GM18519 (cell line): ENCODE data around the gene CHST11.

Experiments used
- ATAC-seq: cut with Tn5 transposase; IDR thresholded peaks from one replicate; pipeline ENCODE4 v1.9.1; 2021; ENCODE audit warnings: mild to moderate bottlenecking, moderate library complexity; ENCODE audit not compliant: unreplicated experiment, low FRiP score

Gene CHST11

GRCh38 chr12:104659058-104659457 is 202.3 kb downstream of the CHST11 start:
- ATAC-seq: no peak

DNA sequence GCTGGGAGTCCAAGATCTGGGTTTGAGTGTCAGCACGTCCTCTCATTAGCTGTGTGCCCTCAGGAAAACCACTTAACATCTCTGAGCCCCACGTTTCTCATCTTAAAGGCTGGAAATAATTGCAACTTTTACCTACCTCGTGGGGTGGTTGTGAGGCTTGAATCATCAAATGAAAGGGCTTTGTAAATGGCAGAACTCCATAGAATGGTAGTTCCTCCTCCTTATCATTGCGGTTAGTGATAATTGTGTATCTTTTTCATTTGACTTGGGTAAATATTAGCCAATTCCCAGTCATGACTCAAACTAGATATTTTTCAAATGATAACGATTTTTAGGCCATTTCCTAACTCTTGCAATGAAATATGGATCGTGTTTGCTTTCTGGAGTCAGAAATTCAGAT is 205.5 kb downstream of the CHST11 start:
- ATAC-seq: no peak

DNA sequence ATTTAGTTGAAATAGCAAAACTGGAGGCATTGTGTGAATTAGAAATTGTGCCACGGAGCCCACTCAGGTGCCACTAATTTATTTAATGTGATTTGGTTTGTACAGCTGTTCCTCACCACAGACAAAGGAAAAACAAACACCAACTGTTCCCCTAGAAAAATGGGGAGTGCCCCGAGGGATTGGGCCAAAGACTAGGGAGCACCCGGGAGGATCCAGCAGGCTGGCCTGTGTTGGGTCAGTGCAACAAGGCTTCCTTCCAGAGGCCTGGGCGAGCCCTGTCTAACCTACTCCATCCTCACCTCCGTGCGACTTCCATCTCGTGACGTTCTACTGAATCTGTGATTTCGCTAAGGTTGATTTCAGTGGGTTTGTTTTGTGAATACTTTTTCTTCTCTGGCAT is 206.2 kb downstream of the CHST11 start:
- ATAC-seq: no peak

DNA sequence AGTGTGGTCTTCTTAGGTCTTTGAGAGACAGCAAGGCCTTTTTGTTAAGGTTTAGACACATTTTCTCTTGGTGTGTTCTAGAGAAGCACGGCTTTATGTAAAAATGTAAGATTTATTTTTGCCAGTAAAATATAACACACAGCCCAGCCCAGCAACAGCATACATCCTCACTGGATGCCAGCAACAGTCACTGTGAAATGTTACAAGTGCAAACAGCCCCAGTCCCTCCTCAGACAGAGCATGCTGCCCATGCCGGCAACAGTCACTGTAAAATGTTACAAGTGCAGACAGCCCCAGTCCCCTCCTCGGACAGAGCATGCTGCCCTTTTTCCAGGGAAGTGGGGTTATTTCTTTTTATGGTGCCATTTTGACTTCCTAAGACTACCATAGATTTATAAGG is 207.6 kb downstream of the CHST11 start:
- no peak for ATAC-seq

- no peak for ATAC-seq
Measured at GRCh38 chr12:104665296-104665695, 208.5 kb downstream of the CHST11 start.

DNA sequence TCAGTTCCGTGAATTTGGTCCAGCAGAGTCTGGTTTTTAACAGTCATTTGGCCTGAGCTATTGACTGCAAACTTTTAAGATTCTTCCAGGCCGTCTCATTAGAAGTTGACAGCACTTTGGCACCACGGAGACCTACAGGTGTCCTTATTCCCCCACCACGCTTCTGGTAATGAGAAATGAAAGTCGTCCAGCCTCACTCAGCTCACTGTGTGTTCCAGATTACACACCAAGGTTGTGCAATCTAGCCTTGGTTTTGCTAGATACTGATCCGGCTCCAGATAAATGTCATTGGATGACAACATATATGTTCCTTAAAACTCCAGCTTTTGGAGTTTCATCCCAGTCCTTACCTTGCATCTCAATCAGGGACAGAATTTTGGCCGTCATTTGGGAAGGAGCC is 210.4 kb downstream of the CHST11 start:
- no peak for ATAC-seq

GRCh38 chr12:104668274-104668718 is 211.5 kb downstream of the CHST11 start:
- ATAC-seq: no peak

DNA sequence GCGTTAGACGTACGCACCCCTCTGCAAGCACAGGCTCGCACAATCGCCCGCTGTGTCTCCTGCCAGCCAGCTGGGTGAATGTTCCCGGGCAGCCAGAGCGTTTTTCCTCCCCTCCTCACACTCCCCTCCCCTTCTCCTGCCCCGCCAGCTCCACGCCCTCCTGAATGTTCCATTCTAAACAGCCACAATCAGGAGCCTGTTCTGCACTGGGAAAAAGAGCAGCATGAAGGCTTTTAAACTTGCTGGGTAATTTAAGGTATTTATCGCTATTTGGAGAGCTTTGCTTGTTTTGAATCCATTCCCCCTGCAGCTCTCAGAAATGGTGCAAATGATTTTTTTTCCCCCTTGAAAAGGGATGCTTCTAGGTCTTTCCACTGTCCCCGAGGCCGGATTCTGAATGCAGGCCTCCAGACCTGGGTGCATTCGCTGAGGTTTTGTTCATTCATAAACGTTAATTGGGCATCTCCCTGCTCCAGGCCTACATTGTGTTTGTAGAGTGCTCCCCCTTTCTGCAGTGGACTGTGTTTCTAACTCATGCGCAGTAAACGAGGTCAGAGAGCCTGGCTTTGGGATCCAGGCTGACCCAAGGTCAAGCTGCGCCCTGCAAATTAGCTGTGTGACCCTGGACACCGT is 212.5 kb downstream of the CHST11 start:
- ATAC-seq: no peak

GRCh38 chr12:104669851-104670337 is 213.1 kb downstream of the CHST11 start:
- no peak for ATAC-seq

- no peak for ATAC-seq
Measured at GRCh38 chr12:104670439-104671408, 214.0 kb downstream of the CHST11 start.

DNA sequence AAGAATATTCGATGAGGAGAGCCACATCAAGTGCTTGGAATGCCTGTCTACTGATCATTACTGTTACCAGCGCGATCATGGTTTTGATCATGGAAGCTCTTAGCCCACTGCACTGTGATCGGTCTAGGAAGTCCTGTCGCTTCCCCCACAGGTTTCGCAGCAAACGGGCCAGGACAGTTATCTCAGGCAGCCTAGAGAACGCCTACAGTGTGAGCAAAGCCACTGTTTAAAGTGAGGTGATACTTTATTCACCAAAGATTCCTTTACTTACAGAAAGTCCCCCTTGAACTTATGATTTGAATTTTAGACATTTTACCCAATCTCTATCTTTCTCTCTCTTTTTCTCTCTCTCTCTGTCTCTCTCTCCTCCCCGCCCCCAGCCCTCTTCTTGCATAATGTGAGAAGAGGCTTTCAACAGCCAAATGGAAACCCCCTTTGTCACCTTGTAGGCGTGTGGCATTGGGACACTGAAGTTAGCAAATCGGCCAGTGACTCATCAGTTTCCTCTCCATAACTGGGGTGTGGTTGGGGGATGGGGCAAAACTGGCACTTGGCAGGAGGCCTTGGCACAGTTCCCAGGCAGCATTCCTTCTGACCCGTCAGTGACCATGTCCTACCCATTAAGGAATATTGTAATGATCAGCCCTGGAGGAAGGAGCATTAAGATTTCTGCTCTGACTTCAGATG is 214.8 kb downstream of the CHST11 start:
- ATAC-seq: peak; percentile 48

GRCh38 chr12:104672096-104672445 is 215.3 kb downstream of the CHST11 start:
- ATAC-seq: no peak

- ATAC-seq: no peak
Measured at GRCh38 chr12:104672501-104673265, 215.9 kb downstream of the CHST11 start.

DNA sequence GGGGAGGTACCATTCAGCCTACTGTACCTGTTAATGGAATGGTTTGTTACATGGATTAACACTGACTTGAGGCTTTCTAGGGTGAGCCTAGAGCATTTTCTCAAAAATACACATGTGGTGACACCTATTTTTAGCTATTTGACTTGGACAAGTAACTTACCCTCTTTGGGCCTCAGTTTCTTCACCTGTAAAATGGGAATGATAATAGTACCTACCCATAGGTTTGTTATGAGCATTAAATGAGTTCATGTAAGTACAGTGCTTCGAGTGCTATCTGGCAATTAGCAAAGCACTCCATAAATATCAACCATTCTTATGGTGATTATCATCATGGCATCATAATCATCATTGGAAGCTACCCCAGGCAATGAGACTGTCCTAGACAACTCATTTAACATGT is 216.5 kb downstream of the CHST11 start:
- ATAC-seq: no peak

GRCh38 chr12:104673696-104674482 is 217.1 kb downstream of the CHST11 start:
- no peak for ATAC-seq

GRCh38 chr12:104676636-104677035 is 219.9 kb downstream of the CHST11 start:
- no peak for ATAC-seq

GRCh38 chr12:104677441-104678089 is 220.8 kb downstream of the CHST11 start:
- ATAC-seq: no peak

GRCh38 chr12:104680070-104680469 is 223.3 kb downstream of the CHST11 start:
- no peak for ATAC-seq

DNA sequence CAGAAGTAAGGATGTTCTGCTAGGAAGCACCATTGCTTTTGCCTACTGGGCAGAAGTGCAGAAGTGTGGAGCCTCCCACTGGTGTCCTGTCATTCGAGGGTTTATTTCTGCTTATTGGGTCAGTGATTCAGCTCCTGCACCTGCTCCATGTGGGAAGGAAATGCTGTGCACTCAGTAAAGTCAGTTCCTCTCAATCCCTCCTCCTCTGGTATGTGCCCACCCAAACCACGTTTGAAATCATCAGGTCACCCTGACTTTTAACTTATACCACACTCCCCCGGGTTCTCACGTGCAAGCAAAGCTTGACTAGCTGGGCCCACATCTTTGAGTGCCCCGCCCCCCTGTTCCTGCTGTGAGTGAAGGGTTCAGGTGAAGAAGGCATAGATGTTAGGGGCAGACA is 223.7 kb downstream of the CHST11 start:
- no peak for ATAC-seq
